Measurements from ENCODE around the gene DENND10. TPM values are rescaled to one million over a fixed set of nuclear protein-coding genes. Genes with fewer than 3 reads are reported as not detected.
A peak's percentile ranks its signal among the peaks of the same experiment; 100 is the strongest.

DENND10 gene
- total and polyA plus RNA-seq, 2 experiments from 2014 or later, result 41.4 to 41.8 TPM

- H3K27me3 Mint-ChIP-seq (ENCODE audit: insufficient read depth, low read depth, poor library complexity), result peaks cover 13% of the 10 kb centered on the region
- DNase-seq (ENCODE audit: low spot score) (peak; percentile 72), ATAC-seq (peak; percentile 75)
- Histone ChIP-seq H4K20me1 (replicated peaks; ENCODE audit: insufficient read depth) (peaks cover 44% of the 10 kb centered on the region), H3K79me2 (replicated peaks; ENCODE audit: insufficient read depth) (peaks cover 58% of the 10 kb centered on the region), H3K36me3 (ENCODE audit: insufficient read depth) (no peaks in the 10 kb centered on the region), H3K4me1 (ENCODE audit: insufficient read depth) (peaks cover 11% of the 10 kb centered on the region), H3K9me2 (ENCODE audit: insufficient read depth) (no peaks in the 10 kb centered on the region), H3K4me3 (peak overlapping the region; percentile 86), H2AFZ (no peak overlapping the region), H3F3A (replicated peaks; ENCODE audit: low read depth) (no peaks in the 10 kb centered on the region), H3K27ac (ENCODE audit: low read depth) (peak overlapping the region; percentile 90), H3K27me3 (ENCODE audit: insufficient read depth) (no peaks in the 10 kb centered on the region), H3K4me2 (peak overlapping the region; percentile 76)
- H3K27ac Mint-ChIP-seq, result peak overlapping the region; percentile 98
- TF ChIP-seq EZH2 (IDR thresholded peaks at IDR 0.05; ENCODE audit: low read depth, unreplicated experiment), result no peak
- H3K4me1 Mint-ChIP-seq, result peaks cover 18% of the 10 kb centered on the region; the same call in 2 of the 3 replicates
- peak overlapping the region; percentile 98 for H3K4me3 Mint-ChIP-seq
- H3K36me3 Mint-ChIP-seq (ENCODE audit: low read depth), result peaks cover 39% of the 10 kb centered on the region
- no peaks in the 10 kb centered on the region for H3K9me3 Mint-ChIP-seq
Measured at GRCh38 chr10:119079599-119080520, 24.1 kb upstream of the DENND10 start.

GRCh38 chr10:119080521-119081259, 23.2 kb upstream of the DENND10 start, which contains the start of gene EIF3A:
EIF3A (minus strand) TSS chr10:119080817; CDS start chr10:119080676, 141 bp downstream.
- H3K4me2 ChIP-seq, result peak within 1 kb of the TSS; percentile 76
- H3K4me1 Mint-ChIP-seq, result peaks cover 21% of the 10 kb centered on the region
- H3K27ac ChIP-seq (ENCODE audit: low read depth), result peak within 1 kb of the TSS; percentile 90
- ATAC-seq (peak; percentile 87), DNase-seq (ENCODE audit: low spot score) (peak; percentile 93)
- H3K4me3 ChIP-seq, result peak within 1 kb of the TSS; percentile 86
- H3K79me2 ChIP-seq (replicated peaks; ENCODE audit: insufficient read depth), result peaks cover 50% of the 10 kb centered on the region
- H3K4me3 Mint-ChIP-seq, result peak within 1 kb of the TSS; percentile 98
- H3K9me3 Mint-ChIP-seq, result no peaks in the 10 kb centered on the region
- H3K27ac Mint-ChIP-seq, result peak within 1 kb of the TSS; percentile 98
- TF ChIP-seq, protein P1, sequence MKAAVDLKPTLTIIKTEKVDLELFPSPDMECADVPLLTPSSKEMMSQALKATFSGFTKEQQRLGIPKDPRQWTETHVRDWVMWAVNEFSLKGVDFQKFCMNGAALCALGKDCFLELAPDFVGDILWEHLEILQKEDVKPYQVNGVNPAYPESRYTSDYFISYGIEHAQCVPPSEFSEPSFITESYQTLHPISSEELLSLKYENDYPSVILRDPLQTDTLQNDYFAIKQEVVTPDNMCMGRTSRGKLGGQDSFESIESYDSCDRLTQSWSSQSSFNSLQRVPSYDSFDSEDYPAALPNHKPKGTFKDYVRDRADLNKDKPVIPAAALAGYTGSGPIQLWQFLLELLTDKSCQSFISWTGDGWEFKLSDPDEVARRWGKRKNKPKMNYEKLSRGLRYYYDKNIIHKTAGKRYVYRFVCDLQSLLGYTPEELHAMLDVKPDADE (IDR thresholded peaks at IDR 0.05), result peak; percentile 54; the same call in 1 of the 2 replicates
- TF ChIP-seq POLR2AphosphoS5 (IDR thresholded peaks at IDR 0.05; ENCODE audit: low read depth) (peak; percentile 98), CREB1 (CRISPR knock-in tag; IDR thresholded peaks at IDR 0.05; ENCODE audit: low read depth) (peak; percentile 85), EZH2phosphoT487 (IDR thresholded peaks at IDR 0.05; ENCODE audit: unreplicated experiment) (no peak)
- H3F3A ChIP-seq (replicated peaks; ENCODE audit: low read depth), result no peaks in the 10 kb centered on the region
- peaks cover 39% of the 10 kb centered on the region for H4K20me1 ChIP-seq (replicated peaks; ENCODE audit: insufficient read depth)
- H3K9me2 ChIP-seq (ENCODE audit: insufficient read depth), result no peaks in the 10 kb centered on the region
- H3K4me1 ChIP-seq (ENCODE audit: insufficient read depth), result peaks cover 8% of the 10 kb centered on the region
- peaks cover 33% of the 10 kb centered on the region for H3K36me3 Mint-ChIP-seq (ENCODE audit: low read depth)
- H2AFZ ChIP-seq, result peak within 1 kb of the TSS; percentile 30
- H3K27me3 ChIP-seq (ENCODE audit: insufficient read depth), result no peaks in the 10 kb centered on the region
- peaks cover 13% of the 10 kb centered on the region for H3K27me3 Mint-ChIP-seq (ENCODE audit: insufficient read depth, low read depth, poor library complexity)
- H3K36me3 ChIP-seq (ENCODE audit: insufficient read depth), result no peaks in the 10 kb centered on the region

- H3K4me2 ChIP-seq, result no peak overlapping the region
- H2AFZ ChIP-seq, result no peak overlapping the region
- no peak overlapping the region for H3K4me3 Mint-ChIP-seq
- H3K27ac ChIP-seq (ENCODE audit: low read depth), result no peak overlapping the region
- no peaks in the 10 kb centered on the region for H3F3A ChIP-seq (replicated peaks; ENCODE audit: low read depth)
- H3K79me2 ChIP-seq (replicated peaks; ENCODE audit: insufficient read depth), result peaks cover 8% of the 10 kb centered on the region
- no peaks in the 10 kb centered on the region for H3K9me2 ChIP-seq (ENCODE audit: insufficient read depth)
- H3K9me3 Mint-ChIP-seq, result no peaks in the 10 kb centered on the region
- no peaks in the 10 kb centered on the region for H3K36me3 ChIP-seq (ENCODE audit: insufficient read depth)
- DNase-seq (ENCODE audit: low spot score) (no peak), ATAC-seq (no peak)
- H4K20me1 ChIP-seq (replicated peaks; ENCODE audit: insufficient read depth), result peaks cover under 1% of the 10 kb centered on the region; the same call in 1 of the 2 replicates
- TF ChIP-seq CREB1 (CRISPR knock-in tag; IDR thresholded peaks at IDR 0.05; ENCODE audit: low read depth) (no peak), EZH2phosphoT487 (IDR thresholded peaks at IDR 0.05; ENCODE audit: unreplicated experiment) (no peak), ZNF114 (CRISPR knock-in tag; IDR thresholded peaks at IDR 0.05) (no peak), POLR2AphosphoS5 (IDR thresholded peaks at IDR 0.05; ENCODE audit: low read depth) (no peak), STAT1 (IDR thresholded peaks at IDR 0.05; ENCODE audit: unreplicated experiment) (no peak)
- TF ChIP-seq, protein P2, sequence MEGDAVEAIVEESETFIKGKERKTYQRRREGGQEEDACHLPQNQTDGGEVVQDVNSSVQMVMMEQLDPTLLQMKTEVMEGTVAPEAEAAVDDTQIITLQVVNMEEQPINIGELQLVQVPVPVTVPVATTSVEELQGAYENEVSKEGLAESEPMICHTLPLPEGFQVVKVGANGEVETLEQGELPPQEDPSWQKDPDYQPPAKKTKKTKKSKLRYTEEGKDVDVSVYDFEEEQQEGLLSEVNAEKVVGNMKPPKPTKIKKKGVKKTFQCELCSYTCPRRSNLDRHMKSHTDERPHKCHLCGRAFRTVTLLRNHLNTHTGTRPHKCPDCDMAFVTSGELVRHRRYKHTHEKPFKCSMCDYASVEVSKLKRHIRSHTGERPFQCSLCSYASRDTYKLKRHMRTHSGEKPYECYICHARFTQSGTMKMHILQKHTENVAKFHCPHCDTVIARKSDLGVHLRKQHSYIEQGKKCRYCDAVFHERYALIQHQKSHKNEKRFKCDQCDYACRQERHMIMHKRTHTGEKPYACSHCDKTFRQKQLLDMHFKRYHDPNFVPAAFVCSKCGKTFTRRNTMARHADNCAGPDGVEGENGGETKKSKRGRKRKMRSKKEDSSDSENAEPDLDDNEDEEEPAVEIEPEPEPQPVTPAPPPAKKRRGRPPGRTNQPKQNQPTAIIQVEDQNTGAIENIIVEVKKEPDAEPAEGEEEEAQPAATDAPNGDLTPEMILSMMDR (conservative IDR thresholded peaks at IDR 0.05; ENCODE audit: low read depth in 2 of 2), result no peak
- TF ChIP-seq, protein P1 (IDR thresholded peaks at IDR 0.05), result no peak
- H3K36me3 Mint-ChIP-seq (ENCODE audit: low read depth), result peaks cover 1% of the 10 kb centered on the region
- peaks cover 7% of the 10 kb centered on the region for H3K27me3 Mint-ChIP-seq (ENCODE audit: insufficient read depth, low read depth, poor library complexity)
- no peaks in the 10 kb centered on the region for H3K27me3 ChIP-seq (ENCODE audit: insufficient read depth)
- H3K4me3 ChIP-seq, result no peak overlapping the region
- H3K4me1 Mint-ChIP-seq, result peaks cover 6% of the 10 kb centered on the region
- H3K27ac Mint-ChIP-seq, result no peak overlapping the region
- H3K4me1 ChIP-seq (ENCODE audit: insufficient read depth), result no peaks in the 10 kb centered on the region
Measured at GRCh38 chr10:119084896-119085295, 19.0 kb upstream of the DENND10 start.

Measured in GM23338 (cell line).